Measurements from ENCODE around the gene PTPN1. TPM values are rescaled to one million over a fixed set of nuclear protein-coding genes. Genes with fewer than 3 reads are reported as not detected.

Gene PTPN1
- total and polyA plus RNA-seq, 10 of the 15 experiments (the other 5 are each of a cell fraction or from before 2014, with no cell fraction given): 15.9 to 74.7 (median 43.9) TPM

- TF ChIP-seq BCL11A (IDR thresholded peaks at IDR 0.05; ENCODE audit: low read depth, low read length) (no peak), EED (IDR thresholded peaks at IDR 0.05; ENCODE audit: low read depth) (0 out of 2 replicates have a peak, but pooled peaks have one; percentile 10), IKZF2 (IDR thresholded peaks at IDR 0.05) (peak; percentile 48 to 61), CBX5 (IDR thresholded peaks at IDR 0.05; ENCODE audit: low read depth) (no peak), RUNX3 (IDR thresholded peaks at IDR 0.05; ENCODE audit: low read length) (peak; percentile 70), KAT2A (conservative IDR thresholded peaks at IDR 0.05; ENCODE audit: control insufficient read depth, low read depth, low read length) (no peak), FOXM1 (IDR thresholded peaks at IDR 0.05; ENCODE audit: low read depth, low read length) (peak; percentile 79), WRNIP1 (IDR thresholded peaks at IDR 0.05; ENCODE audit: borderline replicate concordance, low read depth, low read length) (no peak), ZBTB40 (IDR thresholded peaks at IDR 0.05; ENCODE audit: borderline replicate concordance) (peak; percentile 14; the same call in 1 of the 2 replicates), HDAC6 (IDR thresholded peaks at IDR 0.05; ENCODE audit: unreplicated experiment) (no peak), NBN (IDR thresholded peaks at IDR 0.05) (0 out of 2 replicates have a peak, but pooled peaks have one; percentile 18), ATF3 (IDR thresholded peaks at IDR 0.05; ENCODE audit: borderline replicate concordance, extremely low read depth, low read depth, low read length) (no peak), EGR1 (IDR thresholded peaks at IDR 0.05; ENCODE audit: borderline replicate concordance in 1 of 2, low read depth in 2 of 2, low read length in 2 of 2) (no peak), NFYA (IDR thresholded peaks at IDR 0.05; ENCODE audit: borderline replicate concordance, low read depth, low read length) (no peak), BRCA1 (IDR thresholded peaks at IDR 0.05; ENCODE audit: low read depth, low read length) (no peak)
- TF ChIP-seq, protein P1, sequence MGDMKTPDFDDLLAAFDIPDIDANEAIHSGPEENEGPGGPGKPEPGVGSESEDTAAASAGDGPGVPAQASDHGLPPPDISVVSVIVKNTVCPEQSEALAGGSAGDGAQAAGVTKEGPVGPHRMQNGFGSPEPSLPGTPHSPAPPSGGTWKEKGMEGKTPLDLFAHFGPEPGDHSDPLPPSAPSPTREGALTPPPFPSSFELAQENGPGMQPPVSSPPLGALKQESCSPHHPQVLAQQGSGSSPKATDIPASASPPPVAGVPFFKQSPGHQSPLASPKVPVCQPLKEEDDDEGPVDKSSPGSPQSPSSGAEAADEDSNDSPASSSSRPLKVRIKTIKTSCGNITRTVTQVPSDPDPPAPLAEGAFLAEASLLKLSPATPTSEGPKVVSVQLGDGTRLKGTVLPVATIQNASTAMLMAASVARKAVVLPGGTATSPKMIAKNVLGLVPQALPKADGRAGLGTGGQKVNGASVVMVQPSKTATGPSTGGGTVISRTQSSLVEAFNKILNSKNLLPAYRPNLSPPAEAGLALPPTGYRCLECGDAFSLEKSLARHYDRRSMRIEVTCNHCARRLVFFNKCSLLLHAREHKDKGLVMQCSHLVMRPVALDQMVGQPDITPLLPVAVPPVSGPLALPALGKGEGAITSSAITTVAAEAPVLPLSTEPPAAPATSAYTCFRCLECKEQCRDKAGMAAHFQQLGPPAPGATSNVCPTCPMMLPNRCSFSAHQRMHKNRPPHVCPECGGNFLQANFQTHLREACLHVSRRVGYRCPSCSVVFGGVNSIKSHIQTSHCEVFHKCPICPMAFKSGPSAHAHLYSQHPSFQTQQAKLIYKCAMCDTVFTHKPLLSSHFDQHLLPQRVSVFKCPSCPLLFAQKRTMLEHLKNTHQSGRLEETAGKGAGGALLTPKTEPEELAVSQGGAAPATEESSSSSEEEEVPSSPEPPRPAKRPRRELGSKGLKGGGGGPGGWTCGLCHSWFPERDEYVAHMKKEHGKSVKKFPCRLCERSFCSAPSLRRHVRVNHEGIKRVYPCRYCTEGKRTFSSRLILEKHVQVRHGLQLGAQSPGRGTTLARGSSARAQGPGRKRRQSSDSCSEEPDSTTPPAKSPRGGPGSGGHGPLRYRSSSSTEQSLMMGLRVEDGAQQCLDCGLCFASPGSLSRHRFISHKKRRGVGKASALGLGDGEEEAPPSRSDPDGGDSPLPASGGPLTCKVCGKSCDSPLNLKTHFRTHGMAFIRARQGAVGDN (IDR thresholded peaks at IDR 0.05): peak; percentile 19; the same call in 1 of the 2 replicates
- TF ChIP-seq, protein P2, sequence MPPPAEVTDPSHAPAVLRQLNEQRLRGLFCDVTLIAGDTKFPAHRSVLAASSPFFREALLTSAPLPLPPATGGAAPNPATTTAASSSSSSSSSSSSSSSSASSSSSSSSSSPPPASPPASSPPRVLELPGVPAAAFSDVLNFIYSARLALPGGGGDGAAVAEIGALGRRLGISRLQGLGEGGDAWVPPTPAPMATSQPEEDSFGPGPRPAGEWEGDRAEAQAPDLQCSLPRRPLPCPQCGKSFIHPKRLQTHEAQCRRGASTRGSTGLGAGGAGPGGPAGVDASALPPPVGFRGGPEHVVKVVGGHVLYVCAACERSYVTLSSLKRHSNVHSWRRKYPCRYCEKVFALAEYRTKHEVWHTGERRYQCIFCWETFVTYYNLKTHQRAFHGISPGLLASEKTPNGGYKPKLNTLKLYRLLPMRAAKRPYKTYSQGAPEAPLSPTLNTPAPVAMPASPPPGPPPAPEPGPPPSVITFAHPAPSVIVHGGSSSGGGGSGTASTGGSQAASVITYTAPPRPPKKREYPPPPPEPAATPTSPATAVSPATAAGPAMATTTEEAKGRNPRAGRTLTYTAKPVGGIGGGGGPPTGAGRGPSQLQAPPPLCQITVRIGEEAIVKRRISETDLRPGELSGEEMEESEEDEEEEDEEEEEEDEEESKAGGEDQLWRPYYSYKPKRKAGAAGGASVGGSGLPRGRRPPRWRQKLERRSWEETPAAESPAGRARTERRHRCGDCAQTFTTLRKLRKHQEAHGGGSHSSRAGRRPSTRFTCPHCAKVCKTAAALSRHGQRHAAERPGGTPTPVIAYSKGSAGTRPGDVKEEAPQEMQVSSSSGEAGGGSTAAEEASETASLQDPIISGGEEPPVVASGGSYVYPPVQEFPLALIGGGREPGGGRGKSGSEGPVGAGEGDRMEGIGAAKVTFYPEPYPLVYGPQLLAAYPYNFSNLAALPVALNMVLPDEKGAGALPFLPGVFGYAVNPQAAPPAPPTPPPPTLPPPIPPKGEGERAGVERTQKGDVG (CRISPR knock-in tag; IDR thresholded peaks at IDR 0.05): no peak
Observed at GRCh38 chr20:50569864-50570836, 60.0 kb downstream of the PTPN1 start (continued).

Measured in GM12878 (cell line).